HG03439 (cell line): ENCODE data around the gene KIF26B.

Experiments
- ATAC-seq: cut with Tn5 transposase; IDR thresholded peaks from one replicate; pipeline ENCODE4 v1.9.1; 2021; ENCODE audit warnings: mild to moderate bottlenecking, moderate library complexity; ENCODE audit not compliant: unreplicated experiment

Gene KIF26B

DNA sequence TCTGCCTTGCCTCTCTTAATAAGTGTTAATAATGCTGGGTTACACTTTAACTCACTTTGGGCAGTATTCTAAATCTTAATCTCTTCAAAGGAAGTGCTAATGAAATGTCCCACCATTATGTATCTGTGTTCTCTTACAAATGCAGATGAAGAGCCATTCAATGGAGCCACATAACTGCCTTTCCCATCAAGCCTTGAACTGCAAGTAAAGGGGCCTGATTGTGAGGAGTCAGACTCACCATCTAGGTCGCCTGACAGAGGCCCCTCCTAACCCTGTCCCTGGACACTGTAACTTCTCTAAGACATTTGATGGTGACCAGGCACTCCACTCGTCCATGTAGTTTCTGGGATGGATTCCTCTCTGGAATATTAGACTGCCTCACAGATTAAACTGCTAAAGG is 329.4 kb downstream of the KIF26B start:
- no peak for ATAC-seq

DNA sequence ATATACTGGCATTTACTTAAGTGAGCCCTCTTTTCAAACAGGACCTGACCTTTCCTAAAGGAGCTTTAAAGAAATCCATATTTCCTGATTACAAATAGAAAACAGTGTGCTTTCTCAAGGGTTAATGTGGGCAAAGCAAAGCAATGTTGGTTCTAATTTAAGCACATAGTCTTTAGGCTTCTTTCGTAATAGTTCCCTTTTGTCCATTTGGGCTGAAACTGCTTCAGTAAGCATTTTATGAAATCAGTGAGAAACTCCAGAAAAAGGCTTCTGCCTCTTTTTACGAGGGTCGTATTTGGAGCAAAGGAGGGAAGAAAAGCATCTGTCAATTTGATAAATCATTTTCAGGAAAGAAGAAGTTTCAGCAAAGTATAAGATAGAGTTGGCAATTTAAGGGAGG is 331.2 kb downstream of the KIF26B start:
- no peak for ATAC-seq

DNA sequence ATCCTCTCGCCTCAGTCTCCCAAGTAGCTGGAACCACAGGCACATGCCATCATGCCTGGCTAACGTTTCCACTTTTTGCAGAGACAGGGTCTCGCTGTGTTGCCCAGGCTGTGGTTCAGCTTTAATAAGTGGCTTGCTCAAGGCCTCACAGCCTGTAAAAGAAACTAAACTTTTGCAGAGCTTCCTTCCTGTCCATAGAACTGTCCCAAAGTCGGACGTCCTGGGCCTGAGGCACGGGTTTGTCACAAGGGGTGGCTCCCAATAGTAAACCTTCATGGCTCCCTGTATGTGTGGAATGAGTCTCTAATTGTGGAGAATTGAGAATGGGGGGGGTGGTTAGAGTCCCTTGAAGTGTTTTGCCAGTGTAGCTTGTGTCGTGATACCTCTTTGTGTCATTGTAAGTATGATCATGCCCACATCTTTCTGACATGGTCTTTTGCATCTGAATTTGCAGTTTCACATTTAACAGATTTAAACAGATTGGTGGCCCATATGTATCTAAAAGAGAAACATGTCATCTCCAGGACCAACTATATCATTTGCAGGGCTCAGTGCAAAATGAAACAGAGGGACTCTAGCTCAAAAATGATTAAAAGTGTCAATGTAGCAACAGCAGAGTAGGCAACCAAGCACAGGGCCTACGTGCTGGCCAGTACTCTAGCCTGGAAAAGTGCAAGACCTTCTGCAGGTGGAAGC is 332.1 kb downstream of the KIF26B start:
- no peak for ATAC-seq

DNA sequence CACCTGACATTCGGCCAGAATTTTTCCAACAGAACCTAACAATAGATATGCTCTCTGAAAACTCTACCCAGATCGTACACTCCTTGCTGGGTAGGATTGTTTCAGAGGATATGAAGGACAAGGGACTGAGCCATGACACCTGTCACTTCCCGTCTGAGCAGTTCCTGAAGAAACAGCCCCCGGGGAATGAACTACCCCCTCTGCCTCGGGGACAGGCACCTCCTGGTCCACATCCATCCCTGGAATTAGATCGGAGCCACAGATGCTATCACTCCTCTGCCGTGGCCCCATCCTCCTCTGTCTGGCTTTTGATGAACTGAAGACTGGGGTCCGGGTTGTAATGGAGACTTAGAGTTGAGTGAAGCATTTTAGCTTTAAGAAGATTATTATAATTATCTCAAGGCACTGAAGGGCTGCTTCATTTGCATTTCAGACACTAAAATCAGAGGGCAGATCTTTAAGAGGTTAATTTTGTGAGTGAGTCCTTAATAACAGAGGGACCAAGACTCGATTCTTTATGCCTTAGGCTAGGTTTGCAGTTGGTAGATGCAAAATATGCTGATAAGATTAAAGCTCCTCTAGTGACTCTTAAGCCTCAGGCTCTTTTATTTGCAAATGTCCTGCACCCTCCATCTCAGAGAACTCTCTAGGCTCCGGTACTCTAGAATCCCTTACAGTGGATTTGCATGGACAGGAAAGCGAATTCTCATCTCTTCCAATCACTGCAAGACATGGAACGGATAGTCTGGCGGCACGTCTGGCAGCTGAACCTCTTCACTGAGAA is 333.8 kb downstream of the KIF26B start:
- ATAC-seq: no peak

DNA sequence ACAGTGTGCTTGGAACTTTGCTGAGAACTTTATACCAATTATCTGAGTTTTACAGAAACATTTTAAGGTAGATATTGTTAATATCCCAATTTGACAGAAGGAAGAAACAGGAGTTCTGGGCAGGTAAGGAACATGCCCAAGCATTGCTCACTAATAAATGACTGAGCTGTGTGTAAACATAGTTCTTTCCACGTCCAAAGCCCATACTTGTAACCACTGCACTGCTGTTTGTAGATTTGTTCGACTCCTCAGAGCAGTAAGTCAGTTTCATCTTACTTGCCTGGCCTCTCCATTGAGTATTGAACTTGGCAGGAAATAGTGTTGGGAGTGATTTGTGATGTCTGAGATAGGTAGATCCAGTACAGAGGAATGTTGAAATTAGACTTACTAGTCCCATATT is 335.1 kb downstream of the KIF26B start:
- no peak for ATAC-seq

DNA sequence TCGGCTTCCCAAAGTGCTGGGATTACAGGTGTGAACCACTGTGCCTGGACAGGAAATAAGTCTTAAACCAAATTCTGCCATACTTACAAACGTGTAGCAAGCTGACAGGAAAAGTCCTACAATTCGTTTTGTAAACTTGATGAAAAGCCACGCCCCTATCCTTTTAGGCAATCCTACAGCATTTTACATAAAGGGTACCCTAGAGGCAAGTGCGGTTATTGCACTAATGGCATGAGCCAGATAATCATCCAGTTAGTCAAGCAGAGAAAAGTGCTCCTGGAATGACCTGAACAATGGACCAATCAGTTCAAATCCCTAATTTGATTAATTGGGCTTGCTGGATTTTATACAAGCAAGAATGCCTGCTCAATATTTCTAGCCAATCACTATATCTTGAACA is 338.2 kb downstream of the KIF26B start:
- ATAC-seq: no peak

DNA sequence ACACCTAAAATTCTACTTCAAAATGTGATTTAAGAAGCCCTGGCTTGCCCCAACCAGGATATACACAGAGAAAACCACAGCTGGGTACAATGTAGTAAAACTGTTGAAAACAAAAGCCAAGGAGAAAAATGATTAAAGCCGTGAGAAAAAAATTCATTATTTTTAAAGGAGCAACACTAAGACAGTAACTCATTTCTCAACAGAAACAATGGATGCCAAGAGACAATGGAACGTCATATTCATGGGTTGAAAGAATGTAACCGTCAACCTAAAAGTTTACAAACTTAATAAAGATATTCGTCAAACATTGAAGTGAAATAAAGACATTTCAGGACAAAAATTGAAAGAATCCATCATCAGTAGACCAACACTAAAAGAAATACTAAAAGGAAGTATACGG is 340.9 kb downstream of the KIF26B start:
- ATAC-seq: no peak

DNA sequence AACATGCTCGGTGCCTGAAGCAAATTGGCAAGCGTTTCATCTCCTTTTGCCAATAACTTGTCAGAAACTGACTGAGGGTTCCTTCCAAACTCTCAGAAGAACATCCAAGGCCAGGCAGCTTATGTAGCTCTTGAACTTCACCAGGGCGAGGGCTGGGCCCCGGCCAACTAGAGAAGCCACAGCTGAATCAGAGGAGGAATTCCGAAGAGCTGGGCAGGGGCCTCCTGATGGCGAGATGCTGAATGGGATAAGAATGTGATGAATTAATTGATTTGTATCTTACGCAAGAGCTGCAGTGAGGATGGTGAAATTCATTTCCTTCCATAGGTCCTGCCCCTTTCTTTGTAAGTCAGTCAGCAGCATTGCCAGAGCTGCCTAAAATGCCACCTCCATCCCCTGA is 345.8 kb downstream of the KIF26B start:
- ATAC-seq: no peak

DNA sequence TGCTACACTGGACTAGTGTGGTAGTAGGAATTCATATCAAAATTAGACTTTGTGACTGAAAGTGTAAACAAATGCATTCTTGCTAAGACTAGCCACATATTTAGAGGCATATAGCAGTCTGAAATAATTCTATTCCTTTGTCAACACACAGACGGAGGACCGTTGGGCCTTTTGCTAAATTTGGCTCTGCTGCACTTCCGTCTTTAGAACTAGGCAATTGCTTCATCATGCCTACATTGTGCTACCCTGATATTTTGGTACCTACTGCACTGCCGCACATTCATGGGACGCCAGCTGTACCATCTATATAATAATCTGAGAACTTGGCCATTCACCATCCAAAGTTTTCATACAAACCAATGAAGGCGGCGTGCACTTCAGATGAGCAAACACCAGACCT is 346.8 kb downstream of the KIF26B start:
- no peak for ATAC-seq

DNA sequence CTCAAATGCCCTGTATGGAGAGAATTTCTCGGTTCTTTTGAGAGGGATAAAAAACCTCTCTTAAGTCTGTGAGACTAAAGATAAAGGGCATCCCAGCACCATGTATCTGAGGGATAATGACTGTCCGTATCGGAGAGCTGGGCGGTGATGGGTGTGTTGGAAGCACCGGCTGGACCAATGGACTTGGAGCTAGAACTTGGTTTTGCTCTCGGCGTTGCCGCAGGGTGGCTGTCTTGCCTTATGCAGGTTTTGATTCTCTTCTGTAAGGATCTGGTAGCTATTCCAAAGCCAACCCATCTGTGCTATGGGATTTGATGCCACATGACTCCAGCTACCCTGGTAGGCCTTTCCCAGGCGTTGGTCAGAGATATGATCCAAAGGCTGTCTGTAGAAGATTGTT is 348.8 kb downstream of the KIF26B start:
- no peak for ATAC-seq

DNA sequence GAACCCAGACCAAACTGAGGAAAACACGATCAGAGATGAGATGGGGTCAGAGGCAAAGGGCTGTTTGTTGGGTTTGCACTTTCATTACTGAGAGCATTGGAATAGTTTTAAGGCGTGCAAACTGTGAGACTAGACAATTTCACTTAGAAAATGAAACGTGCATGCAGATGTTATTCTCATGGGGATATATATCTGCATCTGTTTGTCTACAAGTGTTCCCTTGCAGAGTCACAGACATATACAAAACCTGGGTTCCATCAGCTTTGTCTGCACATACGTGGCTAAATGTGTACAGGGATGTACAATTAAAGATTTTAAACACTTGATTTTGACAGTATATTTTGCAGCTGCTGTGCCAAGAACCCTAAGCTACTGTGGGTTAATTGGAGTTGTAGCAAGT is 355.4 kb downstream of the KIF26B start:
- no peak for ATAC-seq

DNA sequence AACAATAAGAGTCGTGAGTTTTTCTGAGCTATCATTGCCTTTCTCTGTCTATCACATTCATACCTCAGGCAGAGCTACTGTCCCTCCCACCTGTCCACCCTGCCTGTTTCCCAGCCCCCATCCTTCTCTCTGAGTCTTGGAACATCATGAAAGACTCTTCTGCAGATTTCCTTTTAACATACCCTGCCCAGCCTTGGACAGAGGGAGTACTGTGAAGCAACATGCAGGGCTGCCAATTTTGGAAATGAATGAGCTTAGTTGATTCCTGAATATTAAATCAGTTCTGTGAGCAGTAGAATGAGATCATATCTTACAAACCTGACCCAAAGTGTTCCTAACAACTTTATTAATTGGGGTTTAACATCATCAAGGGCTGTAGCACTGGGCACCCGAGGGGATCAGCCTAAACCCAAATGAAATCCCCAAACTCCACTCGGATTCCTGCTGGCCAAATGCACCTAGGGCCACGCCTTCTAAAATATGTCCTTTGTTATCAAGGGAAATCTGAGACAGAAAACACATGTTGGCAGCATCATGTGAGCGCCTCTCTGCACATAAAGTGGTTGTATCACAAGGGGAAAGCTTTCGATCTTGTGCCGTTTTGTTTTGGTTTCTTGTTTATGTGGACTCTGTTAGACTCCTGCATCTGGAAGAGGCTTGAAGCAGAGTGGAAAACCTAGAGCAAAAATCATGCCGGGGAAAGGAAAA is 357.6 kb downstream of the KIF26B start:
- ATAC-seq: no peak

DNA sequence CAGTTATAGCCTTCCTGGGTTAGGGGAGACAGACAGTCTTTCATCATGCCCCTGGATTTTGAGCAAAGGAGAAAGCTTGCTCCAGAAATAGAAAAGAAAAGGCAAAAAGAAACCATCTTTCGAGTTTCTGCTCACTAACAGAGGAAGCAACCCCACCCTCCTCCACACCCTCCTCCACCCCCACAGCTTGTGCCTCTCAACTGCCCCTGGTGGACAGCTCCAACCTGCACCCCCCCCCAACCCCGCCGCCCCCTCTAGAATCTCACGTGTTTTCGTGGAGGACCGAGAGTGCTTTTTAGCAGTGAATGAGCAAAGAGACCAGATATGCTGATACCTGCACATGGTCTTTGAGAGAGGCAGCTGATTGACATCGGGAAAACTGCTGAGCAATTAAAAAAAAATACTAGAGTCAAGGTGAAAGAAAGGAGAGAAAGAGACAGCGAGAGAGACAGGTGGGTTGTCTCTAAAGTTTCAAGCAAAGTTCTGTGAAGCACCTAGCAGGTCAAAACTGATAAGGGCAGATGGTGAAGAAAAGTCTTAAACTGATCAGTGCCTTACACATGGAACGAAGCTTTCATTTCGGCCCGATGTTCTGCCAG is 358.3 kb downstream of the KIF26B start:
- ATAC-seq: no peak

DNA sequence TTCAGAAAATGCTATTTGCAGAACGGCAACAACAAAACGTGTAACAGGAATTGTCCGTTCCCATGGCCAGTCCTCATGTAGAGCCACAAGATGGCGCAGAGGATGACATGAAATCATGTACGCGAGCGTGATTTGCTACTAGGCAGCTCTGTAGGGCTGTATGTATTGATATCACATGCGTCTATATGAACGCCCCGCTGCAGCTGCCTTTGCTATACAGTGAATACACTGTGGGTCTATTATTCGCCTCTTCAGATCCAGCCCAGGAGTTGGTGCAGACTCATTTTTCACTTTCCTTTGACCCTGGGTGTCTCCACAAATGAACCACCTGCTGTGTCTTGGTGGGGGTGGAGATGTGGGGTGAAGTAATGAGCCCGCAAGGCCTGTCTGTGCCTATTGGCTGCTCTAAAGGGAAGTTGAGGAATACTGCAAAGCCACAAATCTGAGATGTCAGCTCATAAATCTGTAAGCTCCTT is 361.5 kb downstream of the KIF26B start:
- ATAC-seq: no peak

DNA sequence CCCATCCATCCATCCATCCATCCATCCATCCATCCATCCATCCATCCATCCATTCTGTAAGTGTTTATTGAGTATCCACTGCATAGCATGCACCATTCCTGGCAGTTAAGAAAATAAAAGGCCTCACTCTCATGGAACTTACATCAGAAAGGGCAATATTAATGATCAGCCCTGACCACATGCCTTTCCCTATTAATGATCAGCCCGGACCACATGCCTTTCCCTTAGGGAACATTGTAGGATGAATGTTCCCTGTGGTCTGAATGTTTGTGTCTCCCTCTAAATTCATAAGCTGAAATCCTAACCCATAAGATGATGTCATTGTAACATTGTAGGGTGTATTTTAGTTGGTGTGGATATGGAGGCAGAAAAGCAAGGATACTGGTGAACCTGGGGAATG is 365.8 kb downstream of the KIF26B start:
- ATAC-seq: no peak

DNA sequence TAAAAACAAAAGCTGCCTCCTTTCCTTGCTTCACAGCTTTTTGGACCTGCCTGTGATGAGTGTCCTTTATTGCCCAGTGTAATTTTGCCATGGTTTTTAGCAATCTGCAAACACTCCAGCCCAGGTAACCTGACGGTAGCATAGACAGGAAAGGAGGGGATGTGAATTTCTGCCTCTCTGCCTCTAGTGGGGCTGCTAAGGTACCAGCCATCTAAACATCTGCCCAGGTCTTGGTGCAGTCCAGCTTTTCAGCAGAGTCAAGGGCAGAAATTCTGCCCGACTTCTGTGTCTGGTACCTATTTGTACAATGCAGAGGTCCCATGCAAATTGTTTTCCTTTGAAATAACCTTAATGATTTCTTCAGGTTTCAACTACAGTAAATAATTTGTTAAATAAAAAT is 371.4 kb downstream of the KIF26B start:
- ATAC-seq: no peak

DNA sequence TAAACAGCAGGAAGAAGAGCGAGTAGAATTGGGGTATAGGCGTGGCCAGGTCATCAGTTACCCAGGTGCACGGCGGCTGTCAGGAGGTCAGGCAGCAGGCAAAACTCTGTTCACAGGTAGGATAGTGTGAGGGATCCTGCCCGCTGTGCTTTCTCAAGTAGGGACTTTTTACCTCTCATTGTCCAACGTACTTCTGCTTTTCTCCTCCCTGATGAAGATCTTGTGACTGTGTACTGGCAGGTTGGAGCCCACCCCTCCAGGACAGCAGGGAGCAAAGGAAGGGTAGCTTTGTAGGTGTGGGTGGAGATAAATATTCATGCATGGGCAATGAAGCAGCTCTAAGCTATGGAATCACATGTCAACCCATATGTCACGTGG is 373.5 kb downstream of the KIF26B start:
- ATAC-seq: no peak

DNA sequence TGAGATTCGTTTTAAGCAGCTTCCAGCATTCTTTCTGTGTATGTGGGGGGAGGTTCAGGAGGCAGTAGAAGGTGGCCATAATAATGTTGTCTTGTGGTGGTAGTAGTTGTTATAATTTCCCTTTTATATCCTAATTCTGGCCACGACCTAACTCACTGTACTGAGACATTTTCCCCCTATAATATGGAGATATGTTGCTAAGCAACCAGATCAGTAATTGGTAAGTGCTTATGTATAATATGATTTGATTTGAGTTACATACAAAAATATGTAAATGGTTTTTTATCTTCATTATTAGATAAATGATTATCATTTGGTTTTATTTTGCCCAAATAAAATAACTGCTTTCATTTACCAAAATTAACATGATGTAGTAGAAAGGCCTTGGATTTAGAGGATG is 376.2 kb downstream of the KIF26B start:
- ATAC-seq: no peak

DNA sequence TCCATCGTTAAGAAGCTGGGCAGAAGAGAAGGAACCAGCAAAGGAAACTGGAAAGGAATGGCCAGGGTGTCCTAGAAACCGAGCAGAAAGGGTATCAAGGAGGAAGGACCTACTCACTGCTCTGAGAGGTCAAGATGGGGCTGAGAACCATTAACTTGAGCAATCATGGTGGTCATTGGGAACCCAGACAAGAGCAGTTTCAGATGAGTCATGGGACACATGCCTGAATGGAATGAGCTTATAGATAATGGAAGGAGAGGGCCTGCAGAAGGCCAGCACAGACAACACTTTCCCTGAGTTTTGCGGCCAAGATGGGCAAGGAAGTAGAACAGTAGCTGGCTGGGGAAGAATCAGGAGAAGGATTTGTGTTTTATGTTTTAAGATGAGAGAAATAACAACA is 383.2 kb downstream of the KIF26B start:
- ATAC-seq: no peak

DNA sequence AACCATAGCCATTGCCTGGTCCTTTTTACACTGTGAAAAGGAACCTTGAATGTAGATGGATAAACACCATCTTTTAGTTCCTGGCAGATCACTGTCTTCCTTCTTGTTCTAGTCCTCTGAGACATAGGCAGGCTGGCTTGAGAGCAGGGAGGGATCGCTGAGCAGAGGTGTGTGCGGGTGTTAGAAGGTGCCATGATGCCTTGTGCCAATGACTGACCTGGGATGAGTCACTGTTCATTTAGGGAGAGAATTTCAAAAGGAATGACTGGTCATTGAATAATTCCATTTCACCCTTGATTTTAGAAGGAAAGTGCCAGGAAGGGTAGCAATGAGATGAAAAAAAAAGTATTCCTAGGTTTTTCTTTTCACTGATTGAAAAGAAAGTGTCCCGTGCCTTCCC is 383.9 kb downstream of the KIF26B start:
- no peak for ATAC-seq

DNA sequence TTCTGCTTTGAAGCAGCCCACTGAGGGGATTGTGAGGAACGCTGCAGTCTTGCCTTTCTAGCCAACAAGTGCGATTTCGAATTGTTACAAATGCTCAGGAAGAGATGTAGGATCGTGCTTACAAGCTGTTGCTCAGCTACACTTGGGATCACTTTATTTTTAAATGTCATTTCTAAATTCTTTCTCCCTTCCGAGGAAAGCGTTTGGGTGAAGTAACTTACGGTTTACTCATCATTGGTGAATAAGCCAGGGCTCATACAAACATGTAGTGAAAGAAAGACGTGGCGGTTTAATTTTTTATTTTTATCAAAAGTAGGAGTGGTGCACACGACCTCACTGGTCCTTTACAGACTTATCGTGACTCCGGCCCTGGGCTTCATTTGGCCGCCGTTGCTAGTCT is 386.6 kb downstream of the KIF26B start:
- no peak for ATAC-seq

DNA sequence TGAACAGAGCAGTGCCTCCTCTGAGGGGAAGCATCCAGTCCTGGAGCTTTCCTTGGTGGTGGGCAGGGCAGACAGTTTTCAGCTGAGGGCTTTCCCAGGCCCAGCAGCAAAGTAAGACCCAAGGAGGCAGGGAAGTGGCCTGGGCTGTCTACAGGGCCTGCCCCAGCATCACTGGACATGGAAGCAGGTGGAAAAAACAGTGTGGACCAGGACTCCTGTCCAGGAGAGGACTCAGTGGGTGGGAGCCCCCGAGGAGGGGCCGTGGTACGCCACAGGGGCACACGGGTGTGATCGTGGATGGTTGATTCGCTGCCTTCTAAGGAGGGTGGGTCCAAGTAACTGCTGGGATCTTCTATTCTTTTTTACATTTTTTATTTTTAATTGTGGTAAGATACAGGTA is 387.6 kb downstream of the KIF26B start:
- no peak for ATAC-seq
